Hematopoietic multipotent progenitor cell treated with erythropoietin and hydrocortisone succinate and interleukin-3 and kit ligand, for 17 days (in vitro differentiated cells): Measurements from ENCODE around the gene GLYATL3.
A peak's percentile ranks its signal among the peaks of the same experiment; 100 is the strongest.

ENCODE experiments used
- DNase-seq: peaks from one replicate; pipeline ENCODE4 v3.0.0-alpha.2; 2015; ENCODE audit warnings: low spot score

Gene GLYATL3

DNA sequence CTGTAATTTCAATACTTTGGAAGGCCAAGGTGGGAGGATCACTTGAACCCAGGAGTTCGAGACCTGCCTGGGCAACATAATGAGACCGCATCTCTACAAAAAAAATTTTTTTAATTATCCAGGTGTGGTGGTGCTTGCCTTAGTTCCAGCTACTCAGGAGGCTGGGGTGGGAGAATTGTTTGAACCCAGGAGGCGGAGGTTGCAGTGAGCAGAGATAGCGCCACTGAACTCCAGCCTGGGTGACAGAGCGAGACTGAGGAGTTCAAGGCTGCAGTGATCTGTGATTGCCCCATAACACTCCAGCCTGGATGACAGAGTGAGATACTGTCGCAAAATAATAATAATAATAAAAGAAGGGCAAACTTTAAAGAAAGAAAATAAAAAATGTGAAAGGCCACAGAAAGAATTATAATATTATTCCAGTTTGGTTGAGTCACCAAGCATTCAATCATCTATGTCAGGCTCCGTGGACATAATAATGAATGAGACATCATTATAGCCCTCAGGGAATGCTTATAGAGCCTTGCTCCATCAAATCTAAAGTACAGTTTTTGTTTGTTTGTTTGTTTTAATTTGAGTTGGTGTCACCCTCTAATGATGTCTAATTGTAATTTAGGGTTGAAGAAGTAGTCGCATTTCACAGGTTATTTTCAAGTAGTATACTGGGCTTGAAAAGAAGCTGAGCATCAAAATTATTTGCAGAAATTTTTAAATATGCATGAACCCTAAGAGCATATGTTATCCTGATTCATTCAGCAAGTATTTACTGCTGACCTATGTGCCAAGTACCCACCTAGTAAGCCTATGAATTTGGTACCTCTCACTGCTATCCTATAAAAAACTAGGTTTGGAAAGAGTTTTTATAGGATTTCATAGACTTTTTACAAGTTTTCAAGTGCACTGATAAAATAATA is 15.1 kb downstream of the GLYATL3 start:
- no peak for DNase-seq

GRCh38 chr6:49515485-49516146 is 15.9 kb downstream of the GLYATL3 start:
- DNase-seq, result no peak

- DNase-seq, result no peak
Measured at GRCh38 chr6:49516147-49516505, 16.4 kb downstream of the GLYATL3 start.

DNA sequence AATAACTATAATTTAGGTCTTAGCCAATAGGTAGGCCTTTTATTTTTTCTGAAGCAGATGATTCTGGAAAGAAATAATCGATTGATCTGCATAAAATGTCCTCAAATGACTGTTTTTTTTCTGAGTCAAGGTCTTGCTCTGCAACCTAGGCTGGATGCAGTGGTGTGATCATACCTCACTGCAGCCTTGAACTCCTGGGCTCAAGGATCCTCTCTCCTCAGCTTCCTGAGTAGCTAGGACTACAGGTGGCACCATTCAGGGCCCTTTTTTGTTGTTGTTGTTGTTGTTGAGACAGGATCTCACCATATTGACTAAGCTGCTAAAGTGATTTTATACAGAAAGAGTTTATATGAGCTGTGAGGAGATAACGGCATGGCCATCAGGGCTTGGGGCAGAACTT is 18.2 kb downstream of the GLYATL3 start:
- no peak for DNase-seq

GRCh38 chr6:49519660-49520059 is 19.9 kb downstream of the GLYATL3 start:
- no peak for DNase-seq

GRCh38 chr6:49522710-49523593 is 23.2 kb downstream of the GLYATL3 start:
- no peak for DNase-seq

- DNase-seq, result no peak
Measured at GRCh38 chr6:49523901-49524300, 24.2 kb downstream of the GLYATL3 start.

DNA sequence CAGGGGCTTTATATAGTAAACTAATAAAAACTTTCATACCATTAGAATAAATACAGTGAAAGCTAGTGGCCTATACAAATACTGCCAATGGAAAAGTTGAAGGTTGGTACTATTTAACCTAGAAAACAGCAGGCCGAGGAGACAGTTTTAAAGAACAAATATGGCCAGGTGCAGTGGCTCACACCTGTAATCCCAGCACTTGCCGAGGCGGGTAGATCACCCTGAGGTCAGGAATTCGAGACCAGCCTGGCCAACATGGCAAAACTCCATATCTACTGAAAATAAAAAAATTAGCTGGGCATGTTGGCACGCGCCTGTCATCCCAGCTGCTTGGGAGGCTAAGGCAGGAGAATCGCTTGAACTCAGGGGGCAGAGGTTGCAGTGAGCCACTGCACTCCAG is 24.8 kb downstream of the GLYATL3 start:
- DNase-seq, result no peak

DNA sequence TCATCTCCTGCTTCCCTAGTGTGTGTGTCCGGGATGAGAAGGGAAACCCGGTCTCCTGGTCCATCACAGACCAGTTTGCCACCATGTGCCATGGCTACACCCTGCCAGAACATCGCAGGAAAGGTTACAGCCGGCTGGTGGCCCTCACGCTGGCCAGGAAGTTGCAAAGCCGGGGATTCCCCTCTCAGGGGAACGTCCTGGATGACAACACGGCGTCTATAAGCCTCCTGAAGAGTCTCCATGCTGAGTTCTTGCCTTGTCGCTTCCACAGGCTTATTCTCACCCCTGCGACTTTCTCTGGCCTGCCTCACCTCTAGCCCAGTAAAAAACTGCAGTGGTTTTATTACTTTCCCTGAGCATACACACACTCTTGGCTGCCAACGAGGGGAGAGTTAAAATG is 26.9 kb downstream of the GLYATL3 start:
- DNase-seq, result no peak

DNA sequence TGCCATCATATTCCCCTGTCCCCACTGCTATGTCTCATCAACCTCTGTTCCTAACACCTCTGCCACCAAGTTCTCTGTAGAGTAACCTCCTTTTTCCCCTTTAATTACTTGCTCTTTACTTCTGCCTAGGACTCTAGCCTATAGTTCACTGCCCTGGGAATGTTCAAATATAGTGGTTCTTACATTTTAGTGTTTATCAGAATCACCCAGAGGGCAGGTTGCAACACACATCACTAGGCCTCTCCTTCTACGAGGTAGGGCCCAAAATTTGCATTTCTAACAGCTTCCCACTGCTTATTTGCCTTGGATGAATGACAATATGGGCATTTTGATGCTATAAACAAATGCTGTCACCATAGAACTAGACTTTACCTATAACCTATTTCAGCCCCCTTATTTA is 27.6 kb downstream of the GLYATL3 start:
- DNase-seq, result no peak

DNA sequence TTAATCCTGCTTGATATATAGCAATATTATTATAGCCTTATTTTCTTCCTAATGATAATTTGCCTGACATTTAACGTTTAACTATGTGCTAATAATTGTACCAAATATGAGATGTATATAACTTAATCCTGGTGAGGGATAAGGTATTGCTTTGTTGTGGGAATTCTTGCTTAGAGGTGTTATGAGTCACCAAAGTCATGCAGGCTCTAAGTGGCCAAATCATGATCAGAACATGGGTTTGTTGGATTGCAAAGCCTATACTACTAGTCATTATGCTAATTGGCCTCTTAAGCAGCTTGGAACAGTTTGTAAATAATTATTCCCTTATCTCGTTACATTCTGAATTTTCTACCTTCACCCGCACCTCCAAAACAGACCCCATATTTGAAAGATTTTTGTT is 28.8 kb downstream of the GLYATL3 start:
- DNase-seq, result no peak

GRCh38 chr6:49530141-49530776 is 30.5 kb downstream of the GLYATL3 start:
- no peak for DNase-seq

- peak; percentile 74 for DNase-seq
Measured at GRCh38 chr6:49531774-49532569, 32.2 kb downstream of the GLYATL3 start.

DNA sequence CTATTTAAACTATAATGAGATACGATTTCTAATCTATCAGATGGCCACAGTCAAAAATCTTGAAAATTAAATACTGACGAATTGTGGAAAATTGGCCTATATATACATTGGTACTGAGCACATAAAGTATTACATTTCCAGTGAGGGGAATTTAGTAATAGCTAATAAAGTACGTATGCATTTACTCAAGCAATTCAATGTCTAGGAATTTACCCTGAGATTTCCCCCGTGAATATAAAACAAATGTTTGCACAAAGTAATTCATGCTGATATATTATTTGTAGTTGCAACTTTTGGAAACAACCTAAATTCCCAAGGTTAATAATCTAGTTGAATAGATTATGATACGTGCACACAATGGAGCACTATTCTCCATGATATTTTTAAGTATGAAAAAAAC is 36.1 kb downstream of the GLYATL3 start:
- DNase-seq, result no peak

- DNase-seq, result no peak
Measured at GRCh38 chr6:49539102-49539501, 39.4 kb downstream of the GLYATL3 start.

DNA sequence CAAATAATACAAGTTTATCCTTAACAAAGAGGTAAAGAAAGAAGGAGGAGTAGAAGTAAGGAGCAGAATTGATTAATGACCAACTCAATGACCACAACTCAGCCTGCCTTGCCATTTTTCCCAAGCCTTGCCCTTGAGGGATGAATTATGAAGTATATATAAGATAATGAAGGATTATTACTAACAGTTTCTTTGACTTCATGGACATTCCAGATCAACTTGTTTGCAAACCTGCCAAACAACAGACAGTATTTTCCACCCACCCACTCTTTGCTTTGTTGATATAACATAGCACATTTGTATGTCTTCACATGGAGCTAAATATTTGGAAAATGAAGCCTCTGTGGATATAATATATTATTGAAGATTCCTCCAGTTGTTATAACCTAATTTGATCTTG is 40.9 kb downstream of the GLYATL3 start:
- no peak for DNase-seq

- DNase-seq, result no peak
Measured at GRCh38 chr6:49541210-49541724, 41.5 kb downstream of the GLYATL3 start.

GRCh38 chr6:49541936-49542335 is 42.2 kb downstream of the GLYATL3 start:
- DNase-seq, result no peak

DNA sequence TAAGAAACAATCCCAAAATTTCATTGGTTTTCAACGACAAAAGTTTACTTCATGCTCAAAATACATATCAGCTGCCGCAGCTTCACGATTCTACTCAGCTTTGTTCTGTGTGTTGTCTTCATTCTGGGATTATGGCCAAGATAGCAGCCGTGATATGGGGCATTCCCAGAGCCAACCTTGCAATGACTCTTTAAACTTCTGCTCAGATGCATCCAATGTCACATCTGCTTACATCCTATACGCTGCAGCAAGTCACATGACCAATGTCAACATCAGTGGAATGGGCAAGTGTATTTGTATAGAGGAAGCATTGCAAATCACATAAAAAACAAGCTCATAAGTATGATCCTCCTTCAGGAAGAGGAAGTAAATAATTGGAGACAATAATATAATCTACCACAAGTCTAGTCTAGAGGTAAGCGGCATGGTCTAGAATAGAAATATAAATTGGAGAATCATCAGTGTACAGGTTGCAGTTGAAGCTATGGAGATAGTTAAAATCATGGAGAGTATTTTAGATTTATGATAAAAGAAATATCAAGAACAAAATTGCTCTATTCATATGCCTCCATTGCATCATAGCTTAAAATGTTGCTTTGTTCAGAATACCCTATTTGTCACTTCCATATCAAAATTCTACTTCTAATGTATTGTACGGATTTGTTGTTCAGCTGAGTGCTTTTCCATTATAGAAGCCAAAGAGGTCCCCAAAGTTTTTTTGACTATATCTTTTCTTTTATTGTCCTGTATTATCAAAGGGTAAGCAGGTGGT is 43.5 kb downstream of the GLYATL3 start:
- no peak for DNase-seq

DNA sequence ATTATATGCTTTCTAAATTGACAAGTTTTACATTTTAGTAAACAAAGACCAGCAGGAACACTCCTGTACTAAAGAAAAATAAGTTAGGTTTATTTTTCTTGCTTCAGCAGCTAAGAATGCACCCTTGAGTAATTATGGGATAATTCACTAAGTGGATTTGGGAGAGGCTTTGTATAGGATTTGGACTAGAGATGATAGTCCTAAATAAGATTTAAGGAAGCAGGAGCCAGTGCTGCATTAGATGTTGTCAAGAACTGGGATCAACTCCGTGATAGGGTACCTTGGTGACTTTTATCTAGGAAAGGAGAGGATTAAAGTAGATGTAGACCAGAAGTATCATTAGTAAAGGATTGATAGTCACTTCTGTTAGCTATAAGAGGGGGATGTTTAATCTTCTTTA is 46.6 kb downstream of the GLYATL3 start:
- no peak for DNase-seq
